Activated T-cell treated with anti-CD3 and anti-CD28 coated beads, Interleukin-2, amount 50 U/mL, for 72 hours (primary cell): ENCODE results near the gene C1QTNF5. TPM values are rescaled to one million over a fixed set of nuclear protein-coding genes. Genes with fewer than 3 reads are reported as not detected.

ENCODE experiments used
- ATAC-seq, 2 donors: fragments of 150-1000 bp; cut with Tn5 transposase; replicated peaks in 1 of 2; 2 replicates each; pipeline ENCODE4 v1.10.0; 2021; ENCODE audit warnings: moderate library complexity in 2 of 2, mild to moderate bottlenecking in 1 of 2
- DNase-seq, 2 donors: peaks; one replicate each; pipeline ENCODE4 v3.0.0; 2021 to 2022; ENCODE audit warnings: mixed read lengths in 1 of 2
- H3K27ac Mint-ChIP-seq: one replicate; pipeline ENCODE4 v1.8.0; 2022; ENCODE audit warnings: mild to moderate bottlenecking, moderate library complexity, mixed read lengths
- H3K27me3 Mint-ChIP-seq: one replicate; pipeline ENCODE4 v1.8.0; 2022; ENCODE audit warnings: low read depth, mixed read lengths
- H3K36me3 Mint-ChIP-seq, 2 donors: one replicate each; pipeline ENCODE4 v1.8.0; 2022; ENCODE audit warnings: mixed read lengths in 2 of 2, mild to moderate bottlenecking in 1 of 2; ENCODE audit not compliant: insufficient read depth in 2 of 2
- H3K4me1 Mint-ChIP-seq: one replicate; pipeline ENCODE4 v1.8.0; 2022; ENCODE audit warnings: low read depth, mixed read lengths
- H3K4me3 Mint-ChIP-seq, 2 donors: one replicate each; pipeline ENCODE4 v1.8.0; 2022; ENCODE audit warnings: mild to moderate bottlenecking in 2 of 2, mixed read lengths in 2 of 2, moderate library complexity in 2 of 2
- H3K9me3 Mint-ChIP-seq, 2 donors: one replicate each; pipeline ENCODE4 v1.8.0; 2022; ENCODE audit warnings: mixed read lengths in 2 of 2
- total RNA-seq, 2 donors: library from RNA; stranded (reverse); gene quantifications; one replicate each; pipeline ENCODE4 v1.2.3, GENCODE V29; 2022

Gene C1QTNF5
- total RNA-seq, 2 donors from 2014 or later = not detected

DNA sequence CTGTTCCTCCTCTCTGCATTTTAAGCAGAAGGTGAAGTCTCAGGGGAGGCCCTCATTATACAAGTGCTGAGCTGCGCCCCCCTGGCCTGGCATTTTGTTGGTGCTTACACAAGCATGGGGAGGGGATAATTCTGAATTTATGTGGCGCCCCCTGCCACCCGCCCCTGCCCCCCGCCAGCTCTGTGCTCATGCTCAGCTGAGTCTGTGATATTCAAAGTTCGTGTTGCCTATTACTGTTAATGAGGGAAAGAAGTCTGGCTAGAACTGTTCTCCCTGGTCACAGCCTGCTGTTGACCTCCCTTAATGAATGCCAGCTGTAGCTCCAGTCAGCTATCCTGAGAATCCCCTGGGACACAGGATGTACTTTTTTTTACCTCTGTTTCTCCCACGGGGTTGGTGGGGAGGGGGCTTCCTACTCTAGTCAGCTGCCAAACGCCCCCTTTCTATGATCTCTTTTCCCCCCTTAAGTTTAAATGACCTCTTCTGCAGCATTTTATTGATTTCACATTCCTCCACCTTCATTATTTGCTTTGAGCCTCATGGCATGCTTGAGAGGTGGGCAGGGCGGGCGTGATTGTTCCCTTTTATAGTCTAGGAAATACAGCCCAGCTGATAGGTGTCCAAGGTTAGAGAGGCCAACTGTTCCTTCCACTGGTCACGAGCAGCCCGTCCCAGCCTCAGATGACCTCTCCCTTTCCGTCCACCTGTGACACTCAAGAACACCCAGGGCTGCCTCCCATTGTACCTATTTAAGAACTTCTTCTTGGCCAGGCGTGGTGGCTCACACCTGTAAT is 28.6 kb upstream of the C1QTNF5 start:
- Mint-ChIP-seq H3K36me3 (peaks cover 0 to 2% of the 10 kb centered on the region in 2 donors), H3K27me3 (peaks cover 34% of the 10 kb centered on the region), H3K4me1 (peaks cover 15% of the 10 kb centered on the region), H3K4me3 (no peak overlapping the region), H3K9me3 (peaks cover 0 to 2% of the 10 kb centered on the region in 2 donors), H3K27ac (no peak overlapping the region)
- DNase-seq (no peak), ATAC-seq (no peak)

DNA sequence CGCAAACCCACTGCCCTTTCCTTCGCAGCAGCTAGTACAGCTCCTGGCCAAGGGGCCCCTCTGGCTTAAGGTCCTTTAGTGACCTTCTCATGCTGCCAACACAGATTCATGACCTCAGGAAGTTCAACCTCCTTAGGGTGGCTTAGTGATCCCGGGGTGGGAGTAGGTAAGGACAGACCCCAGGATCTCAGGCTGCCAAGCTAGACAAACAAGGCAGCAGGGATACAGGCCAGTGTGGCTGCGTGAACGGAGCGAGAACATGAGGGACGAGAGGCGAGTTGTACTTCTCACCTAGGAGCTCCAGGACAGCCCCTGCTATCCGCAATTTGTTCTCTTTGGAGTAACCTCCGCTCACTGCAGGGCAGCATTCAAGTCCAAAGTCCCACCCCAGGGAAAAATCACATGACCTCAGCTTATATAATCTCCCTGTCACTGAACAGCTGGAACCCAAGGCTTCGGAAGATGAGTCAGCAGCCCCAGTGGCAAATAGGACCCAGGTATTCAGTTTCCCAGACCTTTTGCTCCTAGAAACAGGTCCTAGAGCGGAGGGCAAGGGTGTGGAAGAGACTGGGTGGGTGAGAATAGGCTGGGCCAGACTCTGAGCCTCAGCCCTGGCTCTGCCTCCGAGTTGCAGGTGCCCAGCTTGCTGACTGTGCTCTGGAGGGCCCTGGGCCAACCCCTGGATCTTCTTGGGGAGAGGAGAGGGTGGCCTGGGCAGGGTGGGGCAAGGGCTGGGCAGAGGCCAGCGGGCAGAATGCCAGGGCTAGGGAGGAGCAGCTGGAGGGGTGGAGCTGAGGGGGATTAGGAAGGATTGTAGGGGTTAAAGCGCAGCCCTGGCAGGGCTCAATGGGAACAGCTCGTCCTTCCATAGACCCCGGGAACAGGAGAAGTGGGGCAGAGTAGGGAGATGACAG is 27.7 kb upstream of the C1QTNF5 start:
- Mint-ChIP-seq H3K27ac (no peak overlapping the region), H3K9me3 (peaks cover 0 to 2% of the 10 kb centered on the region in 2 donors), H3K4me1 (peaks cover 10% of the 10 kb centered on the region), H3K27me3 (peaks cover 37% of the 10 kb centered on the region), H3K36me3 (peaks cover 0 to 2% of the 10 kb centered on the region in 2 donors), H3K4me3 (no peak overlapping the region)
- ATAC-seq (no peak), DNase-seq (no peak)

DNA sequence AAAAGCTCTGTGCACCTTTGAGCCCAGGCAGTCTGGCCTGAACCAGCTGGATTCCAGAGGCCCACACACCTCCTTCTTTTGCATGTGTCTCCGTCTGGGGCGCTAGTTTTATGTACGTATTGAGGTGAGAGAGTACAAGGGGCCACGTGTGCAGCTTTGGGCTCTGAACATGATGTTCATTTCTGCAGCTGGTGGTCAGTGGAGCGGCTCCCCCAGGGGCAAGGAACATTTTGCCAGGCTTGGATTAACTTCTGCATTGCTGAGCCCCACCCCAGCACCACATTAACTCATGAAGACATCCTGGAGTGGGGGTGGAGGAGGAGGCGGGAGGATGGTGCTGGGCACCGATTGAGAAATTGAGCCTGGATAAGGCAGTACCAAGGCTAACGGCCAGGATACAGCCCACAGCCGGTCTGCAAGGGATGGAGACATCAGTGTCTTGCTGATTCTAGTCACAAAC is 27.0 kb upstream of the C1QTNF5 start:
- Mint-ChIP-seq H3K36me3 (peaks cover 0 to 2% of the 10 kb centered on the region in 2 donors), H3K4me3 (no peak overlapping the region), H3K4me1 (peaks cover 8% of the 10 kb centered on the region), H3K27me3 (peaks cover 43% of the 10 kb centered on the region), H3K9me3 (peaks cover 0 to 2% of the 10 kb centered on the region in 2 donors), H3K27ac (no peak overlapping the region)
- DNase-seq = no peak
- no peak for ATAC-seq

DNA sequence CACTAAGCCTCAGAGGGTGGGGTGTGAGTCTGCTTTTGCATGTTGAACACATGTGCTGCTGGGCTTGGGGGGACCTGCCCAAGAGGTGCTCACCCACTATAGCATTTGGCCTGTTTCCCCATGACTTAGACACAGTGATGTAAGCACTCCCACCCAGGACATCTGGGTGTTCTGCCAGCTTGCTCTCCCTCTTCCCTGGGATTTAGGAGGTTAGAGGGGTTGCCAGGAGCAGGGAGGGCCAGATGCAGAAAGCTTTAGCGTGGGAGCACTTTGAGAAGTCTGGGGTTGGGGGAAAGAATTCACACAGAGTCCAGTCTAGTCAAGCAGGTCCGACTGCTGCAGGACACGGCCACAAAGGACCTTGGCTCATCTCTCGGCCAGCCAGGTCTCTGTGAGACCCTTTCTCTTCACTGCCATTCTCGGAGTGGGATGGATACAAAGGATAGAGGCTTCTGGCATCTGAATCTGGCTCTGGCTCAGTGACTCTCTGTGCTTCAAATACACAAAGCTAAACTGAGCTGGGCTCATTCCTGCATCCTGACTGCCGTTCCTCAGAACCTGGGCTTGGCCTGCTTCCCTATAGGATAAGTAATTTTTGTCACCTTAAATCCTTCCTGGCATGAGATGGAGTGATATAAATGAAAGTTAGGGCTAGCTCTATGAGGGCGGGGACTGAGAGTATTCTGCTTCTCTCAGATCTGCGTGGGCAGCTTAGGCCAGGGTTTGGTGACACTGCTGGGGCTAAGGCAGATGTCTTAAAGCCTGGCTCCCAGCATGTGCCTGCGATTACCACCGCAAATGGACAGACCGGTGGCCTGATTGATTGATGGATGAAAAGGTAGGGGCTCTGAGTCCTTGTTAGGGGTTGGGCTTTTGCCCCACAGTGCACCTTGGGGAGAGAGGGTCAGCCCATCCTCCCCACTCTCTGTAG is 26.3 kb upstream of the C1QTNF5 start:
- DNase-seq = no peak
- Mint-ChIP-seq H3K9me3 (peaks cover 0 to 2% of the 10 kb centered on the region in 2 donors), H3K36me3 (peaks cover 0 to 4% of the 10 kb centered on the region in 2 donors), H3K27me3 (peaks cover 51% of the 10 kb centered on the region), H3K27ac (no peak overlapping the region), H3K4me3 (no peak overlapping the region), H3K4me1 (peaks cover 16% of the 10 kb centered on the region)
- ATAC-seq = no peak

DNA sequence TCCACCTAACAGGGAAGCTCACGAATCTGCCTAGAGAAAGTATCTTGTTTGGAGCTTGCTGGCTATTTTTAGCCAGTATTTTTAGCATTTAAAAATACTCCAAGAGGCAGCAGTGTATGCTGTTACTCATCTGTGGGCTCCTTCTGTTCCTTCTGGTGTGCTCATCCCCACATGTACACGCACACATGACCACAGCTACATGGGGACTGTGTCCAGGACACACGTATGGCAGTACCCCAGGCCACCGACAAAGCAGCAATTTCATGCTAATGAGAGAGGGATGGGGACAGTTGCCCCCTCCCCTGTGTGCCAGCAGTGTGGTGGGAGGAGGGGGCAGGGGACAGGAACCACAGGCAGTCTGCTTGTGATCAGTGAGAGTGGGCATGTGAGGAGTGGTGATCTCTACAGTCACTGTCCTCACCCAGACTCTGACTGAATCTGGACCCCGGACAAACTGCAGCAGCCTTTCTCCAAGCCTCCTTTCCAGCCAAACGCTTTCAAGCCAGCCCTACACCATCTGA is 24.4 kb upstream of the C1QTNF5 start:
- Mint-ChIP-seq H3K4me1 (peaks cover 31% of the 10 kb centered on the region), H3K27me3 (peaks cover 51% of the 10 kb centered on the region), H3K9me3 (peaks cover 0 to 2% of the 10 kb centered on the region in 2 donors), H3K36me3 (peaks cover 0 to 4% of the 10 kb centered on the region in 2 donors), H3K27ac (no peak overlapping the region), H3K4me3 (peak overlapping the region; percentile 82 to 86)
- no peak for ATAC-seq
- no peak for DNase-seq

DNA sequence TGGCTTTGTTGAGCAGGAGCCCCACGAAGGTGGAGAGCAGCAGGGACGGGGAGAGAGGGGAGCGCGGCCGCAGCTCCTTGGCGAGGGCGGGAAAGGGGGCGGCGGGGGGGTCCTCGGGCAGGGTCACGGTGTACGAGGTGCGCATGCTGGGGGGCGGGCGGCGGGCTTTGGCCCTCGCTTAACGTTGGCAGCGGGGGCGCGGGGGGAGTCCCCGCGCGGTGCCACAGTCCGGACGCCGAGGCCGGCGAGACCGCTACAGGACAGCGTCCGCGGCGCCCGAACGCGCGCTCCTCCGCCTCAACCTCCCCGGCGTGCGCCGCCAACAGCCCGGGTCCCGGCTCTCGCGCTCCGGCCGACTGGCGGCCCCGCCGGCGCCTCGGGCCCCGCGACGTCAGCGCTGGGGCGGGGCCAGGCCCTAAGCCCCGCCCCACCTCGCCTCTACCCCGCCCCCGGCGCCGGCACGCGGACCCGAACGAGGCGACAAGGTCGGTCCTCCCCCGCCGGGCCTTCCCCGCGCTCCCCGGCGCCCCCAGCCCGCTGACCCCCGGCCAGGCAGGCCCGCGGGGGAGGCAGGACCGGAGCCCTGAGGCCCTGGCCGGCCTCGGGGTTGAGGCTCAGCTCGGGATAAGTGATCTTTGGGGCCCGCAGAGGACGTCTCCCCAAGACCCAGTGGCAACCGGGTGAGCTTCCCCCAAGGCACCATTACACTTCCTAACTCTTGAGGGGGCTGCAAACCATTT is 23.3 kb upstream of the C1QTNF5 start:
- H3K4me1 Mint-ChIP-seq = peaks cover 41% of the 10 kb centered on the region
- peak; percentile 63 to 69 for ATAC-seq
- peaks cover 0 to 4% of the 10 kb centered on the region in 2 donors for H3K36me3 Mint-ChIP-seq
- H3K9me3 Mint-ChIP-seq = peaks cover 0 to 2% of the 10 kb centered on the region in 2 donors
- H3K27me3 Mint-ChIP-seq = peaks cover 52% of the 10 kb centered on the region
- DNase-seq = peak; percentile 65 to 81
- no peak overlapping the region for H3K27ac Mint-ChIP-seq
- H3K4me3 Mint-ChIP-seq = peak overlapping the region; percentile 82 to 86

DNA sequence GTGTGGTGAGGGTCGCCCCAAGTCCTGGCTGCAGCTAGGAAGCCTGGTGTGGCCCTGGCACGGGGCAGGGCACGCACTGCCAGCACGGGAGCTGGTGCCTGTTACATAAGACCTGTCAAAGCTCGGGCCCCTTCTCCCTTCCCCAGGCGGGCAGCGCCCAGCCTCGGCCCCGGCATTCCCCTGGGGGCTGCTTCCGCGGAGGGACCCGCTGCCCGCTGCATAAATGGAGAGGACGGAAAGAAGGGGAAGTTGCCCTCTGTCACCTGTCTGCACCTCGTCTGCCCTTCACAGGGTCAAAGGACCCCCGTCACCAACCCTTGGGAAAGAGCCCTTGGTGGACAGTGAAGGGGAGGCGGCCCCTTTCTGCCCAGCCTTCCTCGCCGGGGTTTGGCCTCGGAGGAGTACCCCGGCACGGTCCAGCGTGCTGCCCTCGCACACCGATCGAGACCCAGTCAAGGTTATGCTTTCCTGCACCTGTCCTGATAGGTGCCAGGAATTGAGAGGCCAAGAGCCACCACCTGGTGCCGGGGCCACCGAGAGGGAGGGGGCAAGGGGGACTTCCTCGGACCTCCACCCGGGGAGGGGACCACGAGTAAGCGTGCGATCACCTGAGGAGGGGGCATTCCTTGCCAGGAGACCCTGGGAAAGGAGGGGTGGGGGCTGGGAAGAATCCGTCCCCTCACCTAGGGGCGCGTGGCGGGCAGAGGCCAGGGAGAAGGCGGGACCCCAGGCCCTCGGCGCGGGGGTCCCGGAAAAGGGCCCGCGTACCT is 22.6 kb upstream of the C1QTNF5 start:
- Mint-ChIP-seq H3K27me3 (peaks cover 59% of the 10 kb centered on the region), H3K27ac (no peak overlapping the region), H3K9me3 (peaks cover 0 to 2% of the 10 kb centered on the region in 2 donors)

DNA sequence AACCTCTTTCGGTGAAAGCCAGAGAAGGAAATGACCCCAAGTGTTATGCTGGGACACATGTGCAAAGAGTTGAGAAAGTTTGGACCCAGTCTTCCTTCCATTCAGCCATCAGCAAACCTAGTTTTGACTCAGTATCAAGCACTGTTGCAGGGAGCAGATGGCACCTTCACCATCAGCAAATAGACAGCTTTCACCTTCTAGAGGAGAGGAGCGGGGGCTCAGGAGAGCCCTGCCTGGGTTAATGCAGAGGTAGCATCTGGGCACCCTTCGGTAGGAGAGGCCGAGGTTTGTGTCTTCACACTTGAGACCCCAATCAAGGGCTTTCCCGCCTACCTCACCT is 22.0 kb upstream of the C1QTNF5 start:
- Mint-ChIP-seq H3K27ac (no peak overlapping the region), H3K4me1 (peaks cover 43% of the 10 kb centered on the region), H3K27me3 (peaks cover 60% of the 10 kb centered on the region), H3K9me3 (peaks cover 0 to 2% of the 10 kb centered on the region in 2 donors), H3K36me3 (peaks cover 0 to 4% of the 10 kb centered on the region in 2 donors), H3K4me3 (peak overlapping the region; percentile 6 to 53)
- ATAC-seq (no peak), DNase-seq (no peak)

More for the DNA sequence above, 22.6 kb upstream of the C1QTNF5 start:
- Mint-ChIP-seq H3K4me3 (peak overlapping the region; percentile 6 to 53), H3K4me1 (peaks cover 43% of the 10 kb centered on the region), H3K36me3 (peaks cover 0 to 4% of the 10 kb centered on the region in 2 donors)
- ATAC-seq = no peak
- DNase-seq = no peak

DNA sequence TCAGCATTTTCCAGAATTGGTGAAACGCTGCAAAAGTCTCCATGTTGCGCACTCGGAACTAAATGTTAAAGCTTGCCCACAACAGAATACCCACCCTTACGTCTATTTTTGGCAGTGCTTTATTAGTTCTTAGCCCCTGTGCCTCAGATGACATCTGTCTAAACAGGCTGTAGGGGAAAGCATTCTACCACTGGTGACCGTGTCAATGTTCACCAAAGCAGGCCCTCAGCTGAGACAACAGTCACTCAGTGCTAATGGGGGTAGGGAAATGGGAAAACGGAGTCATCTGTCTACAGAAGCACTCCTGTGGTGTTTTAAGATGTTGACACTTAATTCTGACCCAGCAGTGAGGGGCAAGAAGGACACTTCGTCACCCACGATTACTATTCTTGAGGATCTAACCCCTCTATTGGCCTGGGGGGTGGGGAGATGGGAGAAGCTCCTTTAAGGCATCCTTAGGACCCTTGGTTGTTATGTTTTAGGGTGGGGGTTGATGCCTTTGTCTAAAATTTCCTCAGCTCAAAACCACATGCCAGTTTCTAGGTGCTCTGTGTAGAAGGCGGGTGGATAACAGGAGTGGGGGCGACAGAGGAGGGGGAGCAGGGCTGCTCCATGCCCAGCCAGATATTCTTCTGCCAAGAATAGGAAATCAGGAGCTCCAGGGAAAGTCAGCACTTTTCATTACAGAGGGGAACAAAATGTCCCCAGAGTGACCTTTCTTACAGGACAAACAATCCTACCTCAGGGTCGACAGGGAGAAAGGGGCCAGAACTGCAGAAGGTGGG is 21.4 kb upstream of the C1QTNF5 start:
- ATAC-seq (peak in 1 of 2 donors; percentile 31), DNase-seq (no peak)
- H3K36me3 Mint-ChIP-seq = peaks cover 0 to 4% of the 10 kb centered on the region in 2 donors
- H3K4me3 Mint-ChIP-seq = peak overlapping the region; percentile 6 to 53
- no peak overlapping the region for H3K27ac Mint-ChIP-seq
- peaks cover 0 to 2% of the 10 kb centered on the region in 2 donors for H3K9me3 Mint-ChIP-seq
- H3K27me3 Mint-ChIP-seq = peaks cover 60% of the 10 kb centered on the region
- peaks cover 43% of the 10 kb centered on the region for H3K4me1 Mint-ChIP-seq

DNA sequence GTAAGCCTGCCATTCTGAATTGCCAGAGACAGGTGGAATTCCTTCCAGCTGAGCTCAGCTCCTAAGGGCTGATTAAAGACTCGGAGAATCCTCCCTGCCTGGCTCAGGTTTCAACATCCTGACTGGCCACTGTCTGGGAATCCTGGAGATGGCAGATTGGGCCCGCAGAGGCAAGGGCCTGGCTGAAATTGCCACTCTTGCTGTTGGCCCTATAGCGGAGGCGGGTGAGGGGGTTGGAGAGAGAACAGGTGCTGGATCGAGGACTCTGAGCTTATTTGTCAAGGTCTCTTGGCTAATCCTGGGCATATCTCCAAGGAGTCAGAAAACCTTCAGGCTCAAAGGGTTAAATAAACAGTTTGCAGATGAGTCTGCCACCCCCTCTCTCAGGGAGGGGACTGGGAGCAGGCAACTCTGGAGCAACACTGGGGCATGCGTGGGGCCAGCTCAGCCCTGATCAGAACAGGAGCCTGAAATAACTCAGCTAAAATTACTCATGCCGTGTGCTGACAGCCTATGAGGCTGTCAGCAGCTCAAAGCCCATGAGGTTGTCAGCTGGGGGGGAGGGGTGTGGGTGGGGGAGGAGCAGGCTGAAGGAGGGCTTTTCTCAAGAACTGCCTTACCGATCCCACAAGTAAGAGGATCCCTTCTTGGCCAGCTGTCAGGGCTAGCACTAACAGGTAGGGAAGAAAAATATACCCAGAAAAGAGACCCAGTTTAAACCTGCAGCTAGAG is 20.5 kb upstream of the C1QTNF5 start:
- ATAC-seq = peak; percentile 92

More for the DNA sequence above, 20.5 kb upstream of the C1QTNF5 start:
- Mint-ChIP-seq H3K4me3 (peak overlapping the region; percentile 36 to 47), H3K9me3 (peaks cover 0 to 2% of the 10 kb centered on the region in 2 donors), H3K36me3 (peaks cover 0 to 4% of the 10 kb centered on the region in 2 donors), H3K27me3 (peaks cover 57% of the 10 kb centered on the region), H3K27ac (no peak overlapping the region), H3K4me1 (peaks cover 48% of the 10 kb centered on the region)
- peak; percentile 77 to 82 for DNase-seq
